Neutrophil (primary cell): Measurements from ENCODE around the gene GGT6.

Experiments
- H3K27ac ChIP-seq: fragments of 200-600 bp; sonication (generic); 2 replicates; pipeline ENCODE4 v1.5.1; 2016; ENCODE audit warnings: mild to moderate bottlenecking, moderate library complexity
- H3K27me3 ChIP-seq: fragments of 200-600 bp; sonication (generic); 2 replicates; pipeline ENCODE4 v1.6.0; 2016; ENCODE audit warnings: mild to moderate bottlenecking
- H3K36me3 ChIP-seq: fragments of 200-600 bp; sonication (generic); 2 replicates; pipeline ENCODE4 v1.5.1; 2017
- H3K4me1 ChIP-seq, 2 experiments: fragments of 200-600 bp in 1 of 2; sonication (generic) in 1 of 2; 1 replicate in 1 of 2; 2 replicates in 1 of 2; pipeline versions ENCODE4 v1.5.1 to v1.6.1; 2013 to 2016; ENCODE audit warnings: low read depth in 1 of 2, low read length in 1 of 2, mild to moderate bottlenecking in 1 of 2, moderate library complexity in 1 of 2; ENCODE audit not compliant: control insufficient read depth in 1 of 2, insufficient read depth in 1 of 2
- H3K4me3 ChIP-seq, 2 experiments: fragments of 200-600 bp in 1 of 2; sonication (generic) in 1 of 2; 1 replicate in 1 of 2; 2 replicates in 1 of 2; pipeline ENCODE4 v1.5.1; 2013 to 2016; ENCODE audit warnings: low read depth in 1 of 2, low read length in 1 of 2, mild to moderate bottlenecking in 1 of 2, moderate library complexity in 1 of 2
- H3K9me3 ChIP-seq: fragments of 200-600 bp; sonication (generic); 2 replicates; pipeline ENCODE4 v1.5.1; 2016
- TF ChIP-seq, protein P1 (sequence below): fragments of 200-600 bp; sonication (generic); IDR thresholded peaks from 2 replicates; pipeline ENCODE4 v1.5.1; 2016; ENCODE audit warnings: antibody characterized with exemption

GGT6 gene

DNA sequence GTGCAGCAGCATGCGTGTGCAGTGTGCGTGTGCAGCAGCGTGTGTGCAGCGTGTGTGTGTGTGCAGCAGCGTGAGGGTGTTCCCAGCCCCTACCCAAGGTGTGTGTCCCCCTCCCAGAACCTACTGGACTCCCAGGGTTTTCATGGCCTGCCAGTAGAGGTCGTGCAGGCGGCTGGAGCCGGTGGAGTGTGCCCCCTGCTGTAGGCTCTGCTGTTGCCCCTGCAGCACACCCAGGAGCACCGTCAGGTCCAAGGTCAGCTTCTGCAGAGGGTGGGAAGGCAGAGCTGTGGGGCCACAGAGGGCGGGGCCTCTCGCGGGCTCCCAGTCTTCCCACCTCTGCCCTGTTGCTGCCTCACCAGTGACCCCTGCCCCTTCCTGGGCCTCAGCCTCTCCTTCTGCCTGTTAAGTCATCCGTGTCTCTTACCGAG lies 20.1 kb downstream of the GGT6 start:
- no peaks in the 10 kb centered on the region for H3K9me3 ChIP-seq
- H3K4me3 ChIP-seq, result no peak overlapping the region
- H3K27ac ChIP-seq, result no peak overlapping the region
- H3K27me3 ChIP-seq, result no peaks in the 10 kb centered on the region
- peaks cover 21% of the 10 kb centered on the region in 2 experiments for H3K4me1 ChIP-seq
- TF ChIP-seq, protein P1, sequence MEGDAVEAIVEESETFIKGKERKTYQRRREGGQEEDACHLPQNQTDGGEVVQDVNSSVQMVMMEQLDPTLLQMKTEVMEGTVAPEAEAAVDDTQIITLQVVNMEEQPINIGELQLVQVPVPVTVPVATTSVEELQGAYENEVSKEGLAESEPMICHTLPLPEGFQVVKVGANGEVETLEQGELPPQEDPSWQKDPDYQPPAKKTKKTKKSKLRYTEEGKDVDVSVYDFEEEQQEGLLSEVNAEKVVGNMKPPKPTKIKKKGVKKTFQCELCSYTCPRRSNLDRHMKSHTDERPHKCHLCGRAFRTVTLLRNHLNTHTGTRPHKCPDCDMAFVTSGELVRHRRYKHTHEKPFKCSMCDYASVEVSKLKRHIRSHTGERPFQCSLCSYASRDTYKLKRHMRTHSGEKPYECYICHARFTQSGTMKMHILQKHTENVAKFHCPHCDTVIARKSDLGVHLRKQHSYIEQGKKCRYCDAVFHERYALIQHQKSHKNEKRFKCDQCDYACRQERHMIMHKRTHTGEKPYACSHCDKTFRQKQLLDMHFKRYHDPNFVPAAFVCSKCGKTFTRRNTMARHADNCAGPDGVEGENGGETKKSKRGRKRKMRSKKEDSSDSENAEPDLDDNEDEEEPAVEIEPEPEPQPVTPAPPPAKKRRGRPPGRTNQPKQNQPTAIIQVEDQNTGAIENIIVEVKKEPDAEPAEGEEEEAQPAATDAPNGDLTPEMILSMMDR, result no peak
- H3K36me3 ChIP-seq, result peaks cover 29% of the 10 kb centered on the region

DNA sequence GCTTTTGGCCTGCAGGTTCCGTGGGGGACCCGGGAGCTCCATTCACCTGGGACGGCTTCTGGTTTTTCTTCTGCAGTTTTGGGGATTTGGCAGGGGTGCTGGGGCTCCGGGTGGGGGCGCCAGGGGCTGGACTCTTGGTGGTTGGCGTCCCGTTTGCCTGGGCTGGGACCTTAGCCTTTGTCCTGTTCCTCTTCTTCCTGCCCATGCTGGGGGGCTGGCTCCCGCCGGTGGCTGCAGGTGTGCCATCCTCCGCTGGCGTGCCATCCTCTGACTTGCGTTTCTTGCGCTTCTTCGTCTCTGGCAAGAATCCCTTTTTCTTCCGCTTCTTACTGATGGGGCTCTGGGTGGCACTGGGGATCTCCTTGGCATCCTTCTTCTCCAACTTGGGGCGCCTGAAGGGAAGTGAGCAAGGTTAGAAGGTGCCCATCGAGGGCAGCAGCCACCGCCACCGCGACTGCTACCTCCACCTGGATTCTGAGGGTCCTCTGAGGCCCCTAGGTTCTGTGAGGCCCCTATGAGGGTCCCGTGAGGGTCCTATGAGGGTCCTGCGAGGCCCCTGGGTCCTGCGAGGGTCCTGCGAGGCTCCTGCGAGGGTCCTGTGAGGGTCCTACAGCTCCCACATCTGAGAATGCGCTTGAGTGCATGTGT lies 20.7 kb downstream of the GGT6 start:
- no peaks in the 10 kb centered on the region for H3K9me3 ChIP-seq
- peaks cover 21% of the 10 kb centered on the region in 2 experiments for H3K4me1 ChIP-seq
- H3K27ac ChIP-seq, result no peak overlapping the region
- H3K27me3 ChIP-seq, result no peaks in the 10 kb centered on the region
- TF ChIP-seq, protein P1, result no peak
- no peak overlapping the region for H3K4me3 ChIP-seq
- H3K36me3 ChIP-seq, result peaks cover 34% of the 10 kb centered on the region

DNA sequence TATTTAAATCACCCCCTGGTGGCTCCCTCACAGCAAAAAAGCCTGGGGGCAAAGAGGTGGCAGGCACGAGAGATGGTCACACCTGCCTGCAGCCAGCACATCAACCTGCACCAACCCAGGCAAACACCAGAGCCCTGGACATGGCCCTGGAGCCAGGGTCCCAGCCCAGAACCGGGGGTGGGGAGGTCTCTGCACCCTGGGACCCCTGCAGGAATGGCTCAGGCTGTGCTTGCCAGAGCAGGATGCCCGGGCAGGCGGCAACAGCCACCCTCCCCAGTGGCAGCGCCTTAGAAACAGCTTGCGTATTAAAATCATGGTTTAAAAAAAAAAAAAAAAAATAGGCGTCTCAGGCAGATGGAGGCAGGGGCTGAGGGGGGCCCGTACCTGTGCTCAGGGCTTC lies 21.4 kb downstream of the GGT6 start:
- TF ChIP-seq, protein P1, result no peak
- no peak overlapping the region for H3K4me3 ChIP-seq
- H3K4me1 ChIP-seq, result peaks cover 21% of the 10 kb centered on the region in 2 experiments
- no peak overlapping the region for H3K27ac ChIP-seq
- H3K36me3 ChIP-seq, result peaks cover 39% of the 10 kb centered on the region
- no peaks in the 10 kb centered on the region for H3K9me3 ChIP-seq
- no peaks in the 10 kb centered on the region for H3K27me3 ChIP-seq

DNA sequence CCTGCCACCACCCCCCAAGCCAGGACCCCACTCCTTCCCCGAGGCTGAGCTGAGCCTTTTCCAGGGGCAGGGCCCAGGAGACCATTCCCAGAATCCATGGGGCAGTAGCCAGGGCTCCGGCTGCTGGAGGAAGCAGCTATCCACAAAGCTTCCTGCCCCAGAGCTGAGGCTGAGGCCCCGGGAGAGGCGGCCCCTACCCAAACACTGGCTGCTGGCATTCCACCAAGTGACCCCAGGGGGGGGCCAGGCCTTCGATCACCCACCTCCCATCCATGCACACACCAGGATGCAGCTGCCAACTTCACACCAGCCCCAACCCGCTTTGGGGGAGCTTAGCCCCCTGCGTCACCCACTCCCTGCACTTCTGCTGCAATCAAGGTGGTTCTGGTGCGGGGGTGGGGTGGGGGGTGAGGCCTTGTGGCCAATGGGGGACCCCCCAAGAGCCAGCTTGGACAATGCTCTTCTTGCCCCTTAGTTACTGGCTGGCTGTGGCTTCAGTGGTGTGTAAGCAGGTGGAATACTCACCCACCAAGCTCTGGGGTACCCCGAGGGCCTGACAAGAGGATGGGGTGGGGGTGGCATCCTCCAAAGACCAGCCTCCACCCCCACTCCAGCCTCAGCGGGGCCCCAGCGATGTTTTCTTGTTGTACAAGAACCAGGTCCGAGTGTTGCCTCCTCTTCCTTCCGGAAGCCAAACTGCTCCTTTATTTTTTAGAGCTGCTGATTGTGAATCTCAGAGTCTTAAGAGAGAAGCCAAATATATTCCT lies 22.0 kb downstream of the GGT6 start:
- TF ChIP-seq, protein P1, result no peak
- Histone ChIP-seq H3K36me3 (peaks cover 39% of the 10 kb centered on the region), H3K4me1 (peaks cover 21% of the 10 kb centered on the region in 2 experiments), H3K27ac (no peak overlapping the region), H3K27me3 (no peaks in the 10 kb centered on the region), H3K4me3 (no peak overlapping the region), H3K9me3 (no peaks in the 10 kb centered on the region)

DNA sequence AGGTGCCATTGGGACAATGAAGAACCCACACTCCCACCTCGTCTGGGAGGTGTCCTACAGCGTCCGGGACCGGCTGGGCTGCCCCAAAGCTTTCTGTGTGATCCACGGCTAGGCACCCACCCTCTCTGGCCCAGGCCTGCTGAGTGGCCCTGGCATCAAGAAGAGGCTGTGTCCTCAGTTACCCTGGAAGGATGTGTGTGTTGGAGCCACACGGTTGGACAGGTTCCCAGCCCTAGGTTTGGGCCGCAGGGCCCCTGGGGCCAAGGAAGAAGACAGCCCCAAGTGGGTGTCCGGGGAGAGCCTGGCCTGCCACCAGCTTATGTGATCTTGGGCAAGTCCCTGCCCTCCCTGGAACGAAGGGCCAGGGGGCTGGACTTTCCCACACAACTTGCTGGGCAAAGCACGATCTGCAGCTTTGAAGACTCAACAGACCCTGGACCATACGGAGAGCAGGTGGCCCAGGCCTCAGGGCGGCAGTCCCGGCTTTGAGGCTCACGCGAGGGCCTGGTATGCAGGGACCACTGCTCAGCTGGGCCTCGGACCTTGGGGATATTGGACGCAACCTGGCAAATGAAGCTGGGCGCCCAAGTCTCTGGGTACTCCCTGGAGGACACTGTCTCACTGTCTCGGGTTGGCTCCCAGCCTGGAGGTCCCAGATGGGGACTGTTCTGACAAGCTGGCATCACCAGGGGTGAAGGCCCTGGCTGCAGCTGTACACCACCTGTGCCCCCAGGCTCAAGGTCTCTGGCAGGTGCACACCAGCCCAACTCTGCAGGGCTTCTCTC lies 22.7 kb downstream of the GGT6 start:
- Histone ChIP-seq H3K4me3 (no peak overlapping the region), H3K9me3 (no peaks in the 10 kb centered on the region), H3K27ac (no peak overlapping the region), H3K4me1 (peaks cover 22 to 25% of the 10 kb centered on the region in 2 experiments), H3K36me3 (peaks cover 43% of the 10 kb centered on the region), H3K27me3 (no peaks in the 10 kb centered on the region)
- TF ChIP-seq, protein P1, result no peak
